Loucy (cell line): Measurements from ENCODE around the gene PON2.

Source experiments
- CTCF ChIP-seq: fragments of 200-600 bp; sonication (generic); conservative IDR thresholded peaks from 2 replicates; pipeline ENCODE4 v1.5.1; 2014; ENCODE audit warnings: mild to moderate bottlenecking, antibody characterized with exemption, low read length
- EZH2phosphoT487 ChIP-seq: fragments of 200-600 bp; IDR thresholded peaks from 2 replicates; pipeline ENCODE4 v1.6.1; 2018; ENCODE audit warnings: antibody characterized with exemption, mild to moderate bottlenecking, moderate library complexity, borderline replicate concordance

- no peak for TF ChIP-seq CTCF
- TF ChIP-seq EZH2phosphoT487 = no peak
Observed at GRCh38 chr7:95446618-95447017, 11.8 kb upstream of the PON2 start.
